CD14-positive monocyte (primary cell): ENCODE measurements around the gene WFS1. TPM values are rescaled to one million over a fixed set of nuclear protein-coding genes. Genes with fewer than 3 reads are reported as not detected.

Experiments
- DNase-seq, 3 donors: peaks; one replicate each; pipeline ENCODE4 v3.0.0-alpha.2; 2011 to 2022
- H2AFZ ChIP-seq: 2 replicates; pipeline ENCODE4 v1.6.0; 2012; ENCODE audit warnings: mild to moderate bottlenecking, low read depth, low read length, inconsistent platforms; ENCODE audit not compliant: insufficient read depth, poor library complexity, severe bottlenecking
- H3K27ac ChIP-seq, 2 donors: 1 replicate in 1 of 2; 2 replicates in 1 of 2; pipeline ENCODE4 v1.5.1; 2012 to 2013; ENCODE audit warnings: low read length in 2 of 2, control low read depth in 1 of 2, inconsistent platforms in 1 of 2, low read depth in 1 of 2, mild to moderate bottlenecking in 1 of 2
- H3K27me3 ChIP-seq, 2 donors: one replicate each; pipeline versions ENCODE4 v1.6.0 to v1.6.1; 2011 to 2013; ENCODE audit warnings: low read length in 2 of 2; ENCODE audit not compliant: control insufficient read depth in 2 of 2, insufficient read depth in 2 of 2
- H3K36me3 ChIP-seq, 2 donors: replicated peaks in 1 of 2; 1 replicate in 1 of 2; 2 replicates in 1 of 2; pipeline versions ENCODE4 v1.5.1 to v1.6.1; 2012 to 2013; ENCODE audit warnings: low read length in 2 of 2, control low read depth in 1 of 2, inconsistent platforms in 1 of 2, mild to moderate bottlenecking in 1 of 2; ENCODE audit not compliant: insufficient read depth in 2 of 2, control insufficient read depth in 1 of 2
- H3K4me1 ChIP-seq, 2 donors: 1 replicate in 1 of 2; 2 replicates in 1 of 2; pipeline versions ENCODE4 v1.5.1 to v1.6.1; 2012 to 2013; ENCODE audit warnings: low read length in 2 of 2, control low read depth in 1 of 2, inconsistent platforms in 1 of 2, mild to moderate bottlenecking in 1 of 2, moderate library complexity in 1 of 2; ENCODE audit not compliant: insufficient read depth in 2 of 2, control insufficient read depth in 1 of 2
- H3K4me2 ChIP-seq: replicated peaks from 2 replicates; pipeline ENCODE3; 2012; ENCODE audit warnings: low read length, moderate library complexity, mild to moderate bottlenecking; ENCODE audit not compliant: poor library complexity, severe bottlenecking; ENCODE audit errors: extremely low read depth
- H3K4me3 ChIP-seq, 3 experiments: fragments of 200-600 bp in 1 of 3; sonication (generic) in 1 of 3; replicated peaks in 1 of 3; 1 replicate in 2 of 3; 2 replicates in 1 of 3; pipeline ENCODE4 v1.5.1; 2011 to 2013; ENCODE audit warnings: low read length in 3 of 3, mild to moderate bottlenecking in 3 of 3, control low read depth in 2 of 3, low read depth in 2 of 3, inconsistent platforms in 1 of 3, moderate library complexity in 1 of 3
- H3K79me2 ChIP-seq: 2 replicates; pipeline ENCODE4 v1.6.0; 2012; ENCODE audit warnings: mild to moderate bottlenecking, control low read depth, inconsistent platforms, low read length, moderate library complexity; ENCODE audit not compliant: insufficient read depth
- H3K9ac ChIP-seq: 2 replicates; pipeline ENCODE4 v1.6.0; 2017; ENCODE audit warnings: low read length, mild to moderate bottlenecking; ENCODE audit not compliant: insufficient read depth, poor library complexity, severe bottlenecking
- H3K9me3 ChIP-seq, 2 donors: replicated peaks in 1 of 2; 1 replicate in 1 of 2; 2 replicates in 1 of 2; pipeline versions ENCODE4 v1.5.1 to v1.6.1; 2012 to 2013; ENCODE audit warnings: low read length in 2 of 2, control low read depth in 1 of 2; ENCODE audit not compliant: control insufficient read depth in 1 of 2, insufficient read depth in 1 of 2
- H4K20me1 ChIP-seq: 2 replicates; pipeline ENCODE4 v1.6.0; 2012; ENCODE audit warnings: mild to moderate bottlenecking, low read length, control low read depth, moderate library complexity; ENCODE audit not compliant: insufficient read depth
- H3K27ac Mint-ChIP-seq, 7 donors: one replicate each; pipeline ENCODE4 v1.8.0; 2020; ENCODE audit warnings: mild to moderate bottlenecking in 7 of 7, mixed read lengths in 7 of 7, moderate library complexity in 6 of 7, inconsistent platforms in 2 of 7
- H3K27me3 Mint-ChIP-seq, 3 donors: one replicate each; pipeline ENCODE4 v1.8.0; 2021 to 2022; ENCODE audit warnings: low read depth in 3 of 3, mild to moderate bottlenecking in 3 of 3, mixed read lengths in 3 of 3, moderate library complexity in 3 of 3, inconsistent platforms in 1 of 3
- H3K36me3 Mint-ChIP-seq, 2 donors: one replicate each; pipeline ENCODE4 v1.8.0; 2020; ENCODE audit warnings: mixed read lengths in 2 of 2, inconsistent platforms in 1 of 2, mild to moderate bottlenecking in 1 of 2
- H3K4me1 Mint-ChIP-seq: one replicate; pipeline ENCODE4 v1.8.0; 2020; ENCODE audit warnings: mild to moderate bottlenecking, mixed read lengths
- H3K4me3 Mint-ChIP-seq, 2 donors: one replicate each; pipeline ENCODE4 v1.8.0; 2020; ENCODE audit warnings: mild to moderate bottlenecking in 2 of 2, mixed read lengths in 2 of 2, moderate library complexity in 1 of 2
- H3K9me3 Mint-ChIP-seq, 7 donors: one replicate each; pipeline ENCODE4 v1.8.0; 2020 to 2022; ENCODE audit warnings: mixed read lengths in 7 of 7, mild to moderate bottlenecking in 6 of 7, moderate library complexity in 6 of 7, inconsistent platforms in 2 of 7
- CTCF ChIP-seq: fragments of 200-600 bp; IDR thresholded peaks from one replicate; pipeline ENCODE4 v1.8.0; 2022; ENCODE audit warnings: antibody characterized with exemption, mild to moderate bottlenecking
- WGBS: methylation state at CpG from one replicate; pipeline ENCODE4 v1.1.5; 2013; ENCODE audit warnings: missing lambda C conversion rate; ENCODE audit not compliant: insufficient coverage; 5-methylcytosine and 5-hydroxymethylcytosine counted together
- intact Hi-C, 2 donors: fragments of 100-400 bp; cut with micrococcal nuclease; formaldehyde crosslinking; loops; one replicate each; pipeline versions ENCODE4 v1.15.0 to v1.15.1; 2023
- polyA minus RNA-seq: library from RNA; depleted of rRNA, polyadenylated mRNA; stranded (reverse); fragments of >200 nt; gene quantifications from 2 replicates; pipeline ENCODE4 v1.2.3, GENCODE V29; 2012
- polyA plus RNA-seq, 3 donors: library from polyadenylated mRNA; depleted of rRNA in 1 of 3; unstranded in 2 of 3; stranded (reverse) in 1 of 3; fragments of 300-500 nt in 2 of 3; fragments of >200 nt in 1 of 3; fragmentation: Illumina TruSeq in 2 of 3; gene quantifications; 1 replicate in 2 of 3; 2 replicates in 1 of 3; pipeline ENCODE4 v1.2.3, GENCODE V29; 2012 to 2021
- total RNA-seq, 12 experiments: library from RNA in 1 of 12; stranded (reverse) in 1 of 12; fragments of 120-200 nt in 1 of 12; gene quantifications; one replicate each; pipeline ENCODE4 v1.2.4 and lab custom pipeline; 2013 to 2026; ENCODE audit warnings: mixed read lengths in 6 of 12, inconsistent platforms in 1 of 12

Gene WFS1
- 0.46 TPM for total RNA-seq (2013)
- polyA plus RNA-seq (1 to 10 TPM in 1 of 3 donors, under 1 TPM in 2; 0.39 to 1.8 (median 0.93) TPM), polyA minus RNA-seq (1.7 and 1.8 TPM in 2 replicates), total RNA-seq (lab: John Stamatoyannopoulos, UW) (0.06 to 1.3 (median 0.46) reads per million in 11 experiments)

- under 1% methylated on average over 89 of the region's 104 CpGs for WGBS
- H3K27ac ChIP-seq = no peak within 1 kb of the TSS
- peak within 1 kb of the TSS; percentile 81 for H2AFZ ChIP-seq
- H3K4me2 ChIP-seq = peak within 1 kb of the TSS; percentile 80
- H4K20me1 ChIP-seq = no peaks in the 10 kb centered on the region
- H3K9me3 ChIP-seq = peaks cover 0 to 9% of the 10 kb centered on the region in 2 donors
- peaks cover 0 to 2% of the 10 kb centered on the region in 2 donors for H3K36me3 Mint-ChIP-seq
- H3K9ac ChIP-seq = peak within 1 kb of the TSS; percentile 60
- no peaks in the 10 kb centered on the region for H3K36me3 ChIP-seq
- peak within 1 kb of the TSS in 2 of 7 donors; percentile 28 to 43 for H3K27ac Mint-ChIP-seq
- TF ChIP-seq CTCF = no peak
- H3K4me3 ChIP-seq = peak within 1 kb of the TSS; percentile 40 to 74 (median 51)
- intact Hi-C loops = no loop called here
- peaks cover 27% of the 10 kb centered on the region for H3K4me1 Mint-ChIP-seq
- peak; percentile 69 to 89 (median 88) for DNase-seq
- no peaks in the 10 kb centered on the region for H3K79me2 ChIP-seq
- peaks cover 8 to 34% of the 10 kb centered on the region in 2 donors for H3K27me3 ChIP-seq
- H3K4me3 Mint-ChIP-seq = peak within 1 kb of the TSS; percentile 72 to 85
- peaks cover 0 to 22% (median 7%) of the 10 kb centered on the region in 7 donors for H3K9me3 Mint-ChIP-seq
- H3K4me1 ChIP-seq = peaks cover 28 to 39% of the 10 kb centered on the region in 2 donors
- peaks cover 37 to 67% (median 48%) of the 10 kb centered on the region in 3 donors for H3K27me3 Mint-ChIP-seq
Observed at GRCh38 chr4:6269616-6270511, at the start of gene WFS1. TSS of gene WFS1 (plus strand) at chr4:6269850. CDS start at chr4:6277456, 7,606 bp downstream.

- intact Hi-C loops = no loop called here
- Histone ChIP-seq H3K4me1 (no peaks in the 10 kb centered on the region), H3K36me3 (no peaks in the 10 kb centered on the region), H2AFZ (no peak overlapping the region), H3K4me3 (no peak overlapping the region), H3K27ac (no peak overlapping the region), H3K9me3 (peaks cover 10 to 22% of the 10 kb centered on the region in 2 donors), H3K4me2 (no peak overlapping the region), H3K9ac (no peak overlapping the region), H3K79me2 (no peaks in the 10 kb centered on the region), H3K27me3 (peaks cover 33 to 34% of the 10 kb centered on the region in 2 donors), H4K20me1 (no peaks in the 10 kb centered on the region)
- peaks cover 3 to 8% of the 10 kb centered on the region in 2 donors for H3K36me3 Mint-ChIP-seq
- H3K27ac Mint-ChIP-seq = no peak overlapping the region
- H3K9me3 Mint-ChIP-seq = peaks cover 8 to 18% (median 15%) of the 10 kb centered on the region in 7 donors
- peak overlapping the region in 1 of 2 donors; percentile 69 for H3K4me3 Mint-ChIP-seq
- no peak for DNase-seq
- H3K27me3 Mint-ChIP-seq = peaks cover 20 to 43% (median 30%) of the 10 kb centered on the region in 3 donors
- WGBS = 21% methylated on average over 6 of the region's 16 CpGs
- H3K4me1 Mint-ChIP-seq = peaks cover 2% of the 10 kb centered on the region
- TF ChIP-seq CTCF = no peak
Observed at GRCh38 chr4:6221301-6221850, 48.3 kb upstream of the WFS1 start.
